GM19025 (cell line): ENCODE data around the gene ZNF578.
"Not testable (repeated sequence)": the region's sequence is repeated elsewhere in the genome, so short reads cannot be mapped to it uniquely, and the experiment has no call there.

ENCODE experiments used
- ATAC-seq: cut with Tn5 transposase; IDR thresholded peaks from one replicate; pipeline ENCODE4 v1.9.1; 2021; ENCODE audit warnings: mild to moderate bottlenecking, low read depth, moderate library complexity; ENCODE audit not compliant: unreplicated experiment

Gene ZNF578

DNA sequence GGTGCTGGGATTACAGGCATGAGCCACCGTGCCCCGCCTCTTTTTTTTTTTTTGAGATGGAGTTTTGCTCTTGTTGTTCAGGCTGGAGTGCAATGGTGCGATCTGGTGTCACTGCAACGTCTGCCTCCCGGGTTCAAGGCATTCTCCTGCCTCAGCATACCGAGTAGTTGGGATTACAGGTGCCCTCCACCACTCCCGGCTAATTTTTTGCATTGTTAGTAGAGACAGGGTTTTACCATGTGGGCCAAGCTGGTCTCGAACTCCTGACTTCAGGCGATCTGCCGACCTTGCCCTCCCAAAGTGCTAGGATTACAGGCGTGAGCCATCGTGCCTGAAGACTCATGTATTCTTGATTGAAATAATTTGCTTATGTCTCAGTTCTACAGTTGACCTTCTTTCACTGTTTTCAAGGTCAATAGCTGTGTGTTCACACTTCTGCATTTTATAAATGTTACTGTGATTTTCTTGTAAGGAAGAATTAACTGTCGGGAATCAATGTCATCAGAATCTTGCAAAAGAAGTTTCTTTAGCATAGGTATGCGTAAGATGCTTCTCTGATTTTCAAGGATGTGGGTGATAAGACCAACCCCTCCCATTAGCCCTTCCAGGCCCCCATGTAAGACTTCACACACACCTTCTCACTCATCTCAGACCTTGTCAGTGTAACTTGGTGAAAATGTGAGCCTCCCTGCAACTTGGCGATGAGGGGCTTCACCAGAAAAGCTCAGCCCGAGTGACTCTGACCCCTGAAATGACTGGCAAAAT is 104.1 kb downstream of the ZNF578 start:
- ATAC-seq = no peak

- not testable (repeated sequence) for ATAC-seq
These were observed 105.5 kb downstream of the ZNF578 start for GRCh38 chr19:52558732-52559445.

DNA sequence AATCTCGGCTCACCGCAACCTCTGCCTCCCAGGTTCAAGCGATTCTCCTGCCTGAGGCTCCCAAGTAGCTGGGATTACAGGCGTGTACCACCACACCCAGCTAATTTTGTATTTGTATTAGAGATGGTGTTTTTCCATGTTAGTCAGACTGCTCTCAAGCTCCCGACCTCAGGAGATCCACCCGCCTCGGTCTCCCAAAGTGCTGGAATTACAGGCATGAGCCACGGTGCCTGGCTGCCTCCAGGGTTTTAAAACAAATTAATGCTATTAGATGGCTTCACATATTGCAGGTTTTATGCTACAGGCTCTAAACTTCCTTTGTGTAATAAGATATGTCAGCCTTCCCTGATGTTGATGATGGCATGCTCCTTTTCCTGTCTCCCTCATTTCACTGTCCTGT is 108.3 kb downstream of the ZNF578 start:
- not testable (repeated sequence) for ATAC-seq
